ENCODE data around the gene NCMAP. TPM values are rescaled to one million over a fixed set of nuclear protein-coding genes. Genes with fewer than 3 reads are reported as not detected.

NCMAP gene
- total and polyA plus RNA-seq, 2 of the 4 experiments (the other 2 are of a cell fraction): not detected

DNA sequence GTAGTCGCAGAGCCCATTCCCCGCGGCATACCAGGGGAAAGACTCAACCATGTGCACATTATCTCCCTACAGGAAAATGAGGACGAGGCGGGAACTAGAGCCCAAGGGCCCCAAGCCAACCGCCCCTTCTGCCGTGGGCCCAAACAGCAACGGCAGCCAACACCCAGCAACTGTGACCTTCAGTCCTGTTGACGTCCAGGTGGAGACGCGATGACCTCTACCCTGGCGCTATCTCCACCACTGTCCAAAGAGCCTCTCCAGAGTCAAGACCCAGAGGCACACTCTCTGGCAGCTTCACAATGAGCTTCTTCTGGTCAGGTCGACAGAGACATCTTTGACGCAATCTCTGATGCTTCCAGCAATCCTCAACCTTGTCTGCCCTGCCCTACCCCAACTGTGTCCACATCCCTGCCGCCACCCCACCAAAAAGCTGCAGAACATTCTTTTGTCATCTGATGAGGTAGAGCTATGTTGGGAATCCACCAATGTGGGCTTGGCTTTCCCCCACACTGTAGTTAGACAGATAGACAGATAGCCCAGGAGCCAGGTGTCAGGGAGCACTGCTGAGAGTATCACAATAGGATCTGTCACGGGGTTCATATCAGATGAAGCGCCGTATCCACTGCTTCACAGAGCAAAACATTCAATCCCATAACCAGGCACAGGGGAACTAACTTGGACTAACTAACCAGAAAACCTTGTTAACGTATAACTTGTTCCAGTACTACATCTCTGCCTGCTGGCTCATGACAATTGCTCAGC is 49.8 kb downstream of the NCMAP start:
- no TSS peak for BruUV-seq (replicated peaks)
- Histone ChIP-seq H3K9ac (ENCODE audit: low read depth, low read length) (no peak overlapping the region), H2BK5ac (ENCODE audit: low read depth, low read length, poor library complexity, severe bottlenecking) (no peak overlapping the region), H4K5ac (ENCODE audit: low read depth, low read length) (no peak overlapping the region), H3K4me1 (ENCODE audit: control insufficient read depth, insufficient read depth, low read length) (peaks cover 2% of the 10 kb centered on the region; the same call in 1 of the 2 replicates), H2BK15ac (ENCODE audit: low read depth, low read length) (no peak overlapping the region), H3K27me3 (ENCODE audit: control insufficient read depth, insufficient read depth, low read length) (peaks cover 21% of the 10 kb centered on the region), H2AK9ac (replicated peaks; ENCODE audit: low read depth, low read length, poor library complexity) (no peak overlapping the region), H2BK20ac (ENCODE audit: low read depth, low read length) (no peak overlapping the region), H3K79me1 (ENCODE audit: low read depth in 1 of 2, low read length in 2 of 2) (no peaks in the 10 kb centered on the region), H2BK120ac (ENCODE audit: low read depth, low read length) (no peak overlapping the region), H3K14ac (replicated peaks; ENCODE audit: low read depth, low read length) (no peak overlapping the region), H4K20me1 (ENCODE audit: insufficient read depth, low read length) (no peaks in the 10 kb centered on the region), H3K56ac (ENCODE audit: extremely low read depth, insufficient read depth, low read length) (no peak overlapping the region), H2AFZ (replicated peaks; ENCODE audit: low read length, poor library complexity) (no peak overlapping the region), H3K4ac (ENCODE audit: low read depth, low read length) (no peak overlapping the region), H3K27ac (ENCODE audit: insufficient read depth, low read length) (no peak overlapping the region), H4K8ac (ENCODE audit: low read depth in 2 of 2, low read length in 2 of 2) (no peak overlapping the region), H3K9me3 (ENCODE audit: control insufficient read depth, insufficient read depth, low read length) (no peaks in the 10 kb centered on the region), H3K9me1 (ENCODE audit: insufficient read depth, low read length) (no peaks in the 10 kb centered on the region), H3K18ac (ENCODE audit: low read depth, low read length) (no peak overlapping the region), H4K91ac (ENCODE audit: insufficient read depth, low read depth, low read length) (no peak overlapping the region), H2AK5ac (ENCODE audit: low read depth, low read length) (no peak overlapping the region), H3K4me2 (ENCODE audit: low read depth, low read length) (no peak overlapping the region), H3K4me3 (ENCODE audit: insufficient read depth, low read depth, low read length) (no peak overlapping the region), H3K23ac (ENCODE audit: low read depth, low read length) (no peak overlapping the region), H3K36me3 (ENCODE audit: control insufficient read depth, insufficient read depth, low read length) (no peaks in the 10 kb centered on the region)
- 67% methylated on average over 8 of the region's 19 CpGs; no CpG with 5 or more reads in 1 of the 2 experiments for WGBS, 2 experiments (ENCODE audit: extremely low coverage in 2 of 2, insufficient read length in 1 of 2)
- ATAC-seq (ENCODE audit: low read depth) (no peak), DNase-seq (no peak)
- intact Hi-C loops (cut with micrococcal nuclease) (no loop called here), in situ Hi-C loops (cut with MboI; ENCODE audit: low sequenced_read_pairs) (no loop called here), dilution Hi-C loops (cut with HindIII; ENCODE audit: low sequenced_read_pairs, unreplicated experiment) (no loop called here)
- ChIA-PET CTCF (no interaction called here), POLR2A (ENCODE audit: unreplicated experiment) (no interaction called here)
- TF ChIP-seq CEBPB (IDR thresholded peaks at IDR 0.05; ENCODE audit: low read depth, low read length): no peak
- no peak for TF ChIP-seq NFE2L2 (IDR thresholded peaks at IDR 0.05; ENCODE audit: low read depth, low read length)
- TF ChIP-seq, protein P1, sequence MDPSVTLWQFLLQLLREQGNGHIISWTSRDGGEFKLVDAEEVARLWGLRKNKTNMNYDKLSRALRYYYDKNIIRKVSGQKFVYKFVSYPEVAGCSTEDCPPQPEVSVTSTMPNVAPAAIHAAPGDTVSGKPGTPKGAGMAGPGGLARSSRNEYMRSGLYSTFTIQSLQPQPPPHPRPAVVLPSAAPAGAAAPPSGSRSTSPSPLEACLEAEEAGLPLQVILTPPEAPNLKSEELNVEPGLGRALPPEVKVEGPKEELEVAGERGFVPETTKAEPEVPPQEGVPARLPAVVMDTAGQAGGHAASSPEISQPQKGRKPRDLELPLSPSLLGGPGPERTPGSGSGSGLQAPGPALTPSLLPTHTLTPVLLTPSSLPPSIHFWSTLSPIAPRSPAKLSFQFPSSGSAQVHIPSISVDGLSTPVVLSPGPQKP (IDR thresholded peaks at IDR 0.05; ENCODE audit: borderline replicate concordance, low read depth, low read length): no peak
- TF ChIP-seq CHD1 (IDR thresholded peaks at IDR 0.05; ENCODE audit: low read depth, low read length): no peak
